Measurements from ENCODE around the gene SSPN.

Gene SSPN

GRCh38 chr12:26187014-26187798 lies 8.2 kb upstream of the SSPN start:
- DNase-seq: no peak

- DNase-seq: no peak
Measured at GRCh38 chr12:26188127-26188526, 7.2 kb upstream of the SSPN start.

GRCh38 chr12:26188641-26189040 lies 6.7 kb upstream of the SSPN start:
- DNase-seq: no peak

GRCh38 chr12:26192142-26192541 lies 3.2 kb upstream of the SSPN start:
- DNase-seq: no peak

- DNase-seq: no peak
Measured at GRCh38 chr12:26193539-26193938, 1.8 kb upstream of the SSPN start.

GRCh38 chr12:26195641-26196420 lies 458 bp downstream of the SSPN start:
- no peak for DNase-seq

- DNase-seq: no peak
Measured at GRCh38 chr12:26196421-26196716, 996 bp downstream of the SSPN start.

- DNase-seq: no peak
Measured at GRCh38 chr12:26197832-26198231, 2.5 kb downstream of the SSPN start.

- no peak for DNase-seq
Measured at GRCh38 chr12:26198742-26199141, 3.4 kb downstream of the SSPN start.

- DNase-seq: no peak
Measured at GRCh38 chr12:26203167-26203780, 7.9 kb downstream of the SSPN start.

GRCh38 chr12:26204612-26205289 lies 9.4 kb downstream of the SSPN start:
- no peak for DNase-seq

- DNase-seq: no peak
Measured at GRCh38 chr12:26205298-26205697, 9.9 kb downstream of the SSPN start.

GRCh38 chr12:26205941-26206340 lies 10.6 kb downstream of the SSPN start:
- no peak for DNase-seq

- no peak for DNase-seq
Measured at GRCh38 chr12:26211331-26211730, 16.0 kb downstream of the SSPN start.

- DNase-seq: no peak
Measured at GRCh38 chr12:26212396-26212795, 17.0 kb downstream of the SSPN start.

GRCh38 chr12:26212988-26213387 lies 17.6 kb downstream of the SSPN start:
- DNase-seq: no peak

GRCh38 chr12:26214121-26214520 lies 18.7 kb downstream of the SSPN start:
- DNase-seq: no peak

GRCh38 chr12:26219736-26220135 lies 24.4 kb downstream of the SSPN start:
- DNase-seq: no peak

GRCh38 chr12:26224657-26225056 lies 29.3 kb downstream of the SSPN start:
- no peak for DNase-seq

- DNase-seq: no peak
Measured at GRCh38 chr12:26226122-26226521, 30.7 kb downstream of the SSPN start.

GRCh38 chr12:26226629-26227360 lies 31.4 kb downstream of the SSPN start:
- DNase-seq: no peak

- no peak for DNase-seq
Measured at GRCh38 chr12:26227361-26227745, 32.0 kb downstream of the SSPN start.

GRCh38 chr12:26229910-26230309 lies 34.5 kb downstream of the SSPN start:
- no peak for DNase-seq

Data from stimulated activated naive CD4-positive, alpha-beta T cell treated with Interleukin-2 at 50 U/mL for 16 hours (primary cell).